HG02973 (cell line): ENCODE results near the gene INKA1.

Experiments used
- ATAC-seq: cut with Tn5 transposase; IDR thresholded peaks from one replicate; pipeline ENCODE4 v1.9.1; 2021; ENCODE audit warnings: moderate library complexity; ENCODE audit not compliant: unreplicated experiment

INKA1 gene

GRCh38 chr3:49786357-49787181 lies 16.5 kb upstream of the INKA1 start, which contains the start of gene IP6K1:
Gene IP6K1, minus strand, starts transcription at chr3:49786542. Its CDS starts 38,502 bp downstream, at chr3:49748040.
- ATAC-seq: peak; percentile 96

- no peak for ATAC-seq
Observed at GRCh38 chr3:49787182-49787464, 15.9 kb upstream of the INKA1 start.

- no peak for ATAC-seq
Observed at GRCh38 chr3:49787536-49787935, 15.5 kb upstream of the INKA1 start.

- ATAC-seq: no peak
Observed at GRCh38 chr3:49788056-49788455, 15.0 kb upstream of the INKA1 start.

GRCh38 chr3:49790626-49791411 lies 12.2 kb upstream of the INKA1 start:
- no peak for ATAC-seq

GRCh38 chr3:49791571-49791970 lies 11.5 kb upstream of the INKA1 start:
- ATAC-seq: no peak

GRCh38 chr3:49792371-49793150 lies 10.5 kb upstream of the INKA1 start:
- no peak for ATAC-seq

- ATAC-seq: no peak
Observed at GRCh38 chr3:49793486-49794085, 9.5 kb upstream of the INKA1 start.

GRCh38 chr3:49794431-49794830 lies 8.6 kb upstream of the INKA1 start:
- ATAC-seq: no peak

GRCh38 chr3:49794926-49795905 lies 7.8 kb upstream of the INKA1 start:
- no peak for ATAC-seq

- ATAC-seq: no peak
Observed at GRCh38 chr3:49799105-49799504, 4.0 kb upstream of the INKA1 start.

GRCh38 chr3:49799761-49800160 lies 3.3 kb upstream of the INKA1 start, which contains the start of gene CDHR4:
Gene CDHR4, minus strand, starts transcription at chr3:49799873. Its CDS starts 61 bp downstream, at chr3:49799812.
- ATAC-seq: no peak

- no peak for ATAC-seq
Observed at GRCh38 chr3:49801160-49801559, 1.9 kb upstream of the INKA1 start.

GRCh38 chr3:49803465-49804140 lies 542 bp downstream of the INKA1 start:
- ATAC-seq: peak; percentile 15

GRCh38 chr3:49804141-49805041 lies 1.3 kb downstream of the INKA1 start:
- no peak for ATAC-seq

GRCh38 chr3:49805367-49805782 lies 2.3 kb downstream of the INKA1 start:
- no peak for ATAC-seq

GRCh38 chr3:49805897-49806701 lies 3.0 kb downstream of the INKA1 start:
- no peak for ATAC-seq
